H1 (cell line): ENCODE data around the gene IL36B. TPM values are rescaled to one million over a fixed set of nuclear protein-coding genes. Genes with fewer than 3 reads are reported as not detected.

Experiments used
- polyA plus RNA-seq, 7 experiments: library from polyadenylated mRNA; depleted of rRNA in 3 of 7; stranded (reverse) in 5 of 7; unstranded in 2 of 7; fragments of >200 nt in 5 of 7; fragments of 200-250 nt in 2 of 7; gene quantifications; 1 replicate in 5 of 7; 2 replicates in 1 of 7; 4 replicates in 1 of 7; pipeline versions ENCODE4 v1.2.1 to v1.2.3, GENCODE V29; 2011 to 2013; ENCODE audit warnings: missing spikeins in 2 of 7, mixed read lengths in 2 of 7
- total RNA-seq: library from RNA; stranded (reverse); fragmentation: NEBNext Ultra II Directional; extraction: Animal tissue kit (Norgen Biotek cat#: 25700); gene quantifications from 2 replicates; pipeline ENCODE4 v1.2.1, GENCODE V29; 2021
- TF ChIP-seq, protein P1 (sequence below): fragments of 300-600 bp; sonication (generic); IDR thresholded peaks from 2 replicates; pipeline ENCODE4 v1.7.1; 2012; ENCODE audit warnings: low read length, moderate library complexity, mild to moderate bottlenecking, inconsistent platforms; ENCODE audit not compliant: insufficient replicate concordance

Gene IL36B
- total and polyA plus RNA-seq, 2 of the 8 experiments (the other 6 are each of a cell fraction or from before 2014, with no cell fraction given): not detected

GRCh38 chr2:113038291-113038690, 14.4 kb downstream of the IL36B start (continued):
- TF ChIP-seq, protein P1, sequence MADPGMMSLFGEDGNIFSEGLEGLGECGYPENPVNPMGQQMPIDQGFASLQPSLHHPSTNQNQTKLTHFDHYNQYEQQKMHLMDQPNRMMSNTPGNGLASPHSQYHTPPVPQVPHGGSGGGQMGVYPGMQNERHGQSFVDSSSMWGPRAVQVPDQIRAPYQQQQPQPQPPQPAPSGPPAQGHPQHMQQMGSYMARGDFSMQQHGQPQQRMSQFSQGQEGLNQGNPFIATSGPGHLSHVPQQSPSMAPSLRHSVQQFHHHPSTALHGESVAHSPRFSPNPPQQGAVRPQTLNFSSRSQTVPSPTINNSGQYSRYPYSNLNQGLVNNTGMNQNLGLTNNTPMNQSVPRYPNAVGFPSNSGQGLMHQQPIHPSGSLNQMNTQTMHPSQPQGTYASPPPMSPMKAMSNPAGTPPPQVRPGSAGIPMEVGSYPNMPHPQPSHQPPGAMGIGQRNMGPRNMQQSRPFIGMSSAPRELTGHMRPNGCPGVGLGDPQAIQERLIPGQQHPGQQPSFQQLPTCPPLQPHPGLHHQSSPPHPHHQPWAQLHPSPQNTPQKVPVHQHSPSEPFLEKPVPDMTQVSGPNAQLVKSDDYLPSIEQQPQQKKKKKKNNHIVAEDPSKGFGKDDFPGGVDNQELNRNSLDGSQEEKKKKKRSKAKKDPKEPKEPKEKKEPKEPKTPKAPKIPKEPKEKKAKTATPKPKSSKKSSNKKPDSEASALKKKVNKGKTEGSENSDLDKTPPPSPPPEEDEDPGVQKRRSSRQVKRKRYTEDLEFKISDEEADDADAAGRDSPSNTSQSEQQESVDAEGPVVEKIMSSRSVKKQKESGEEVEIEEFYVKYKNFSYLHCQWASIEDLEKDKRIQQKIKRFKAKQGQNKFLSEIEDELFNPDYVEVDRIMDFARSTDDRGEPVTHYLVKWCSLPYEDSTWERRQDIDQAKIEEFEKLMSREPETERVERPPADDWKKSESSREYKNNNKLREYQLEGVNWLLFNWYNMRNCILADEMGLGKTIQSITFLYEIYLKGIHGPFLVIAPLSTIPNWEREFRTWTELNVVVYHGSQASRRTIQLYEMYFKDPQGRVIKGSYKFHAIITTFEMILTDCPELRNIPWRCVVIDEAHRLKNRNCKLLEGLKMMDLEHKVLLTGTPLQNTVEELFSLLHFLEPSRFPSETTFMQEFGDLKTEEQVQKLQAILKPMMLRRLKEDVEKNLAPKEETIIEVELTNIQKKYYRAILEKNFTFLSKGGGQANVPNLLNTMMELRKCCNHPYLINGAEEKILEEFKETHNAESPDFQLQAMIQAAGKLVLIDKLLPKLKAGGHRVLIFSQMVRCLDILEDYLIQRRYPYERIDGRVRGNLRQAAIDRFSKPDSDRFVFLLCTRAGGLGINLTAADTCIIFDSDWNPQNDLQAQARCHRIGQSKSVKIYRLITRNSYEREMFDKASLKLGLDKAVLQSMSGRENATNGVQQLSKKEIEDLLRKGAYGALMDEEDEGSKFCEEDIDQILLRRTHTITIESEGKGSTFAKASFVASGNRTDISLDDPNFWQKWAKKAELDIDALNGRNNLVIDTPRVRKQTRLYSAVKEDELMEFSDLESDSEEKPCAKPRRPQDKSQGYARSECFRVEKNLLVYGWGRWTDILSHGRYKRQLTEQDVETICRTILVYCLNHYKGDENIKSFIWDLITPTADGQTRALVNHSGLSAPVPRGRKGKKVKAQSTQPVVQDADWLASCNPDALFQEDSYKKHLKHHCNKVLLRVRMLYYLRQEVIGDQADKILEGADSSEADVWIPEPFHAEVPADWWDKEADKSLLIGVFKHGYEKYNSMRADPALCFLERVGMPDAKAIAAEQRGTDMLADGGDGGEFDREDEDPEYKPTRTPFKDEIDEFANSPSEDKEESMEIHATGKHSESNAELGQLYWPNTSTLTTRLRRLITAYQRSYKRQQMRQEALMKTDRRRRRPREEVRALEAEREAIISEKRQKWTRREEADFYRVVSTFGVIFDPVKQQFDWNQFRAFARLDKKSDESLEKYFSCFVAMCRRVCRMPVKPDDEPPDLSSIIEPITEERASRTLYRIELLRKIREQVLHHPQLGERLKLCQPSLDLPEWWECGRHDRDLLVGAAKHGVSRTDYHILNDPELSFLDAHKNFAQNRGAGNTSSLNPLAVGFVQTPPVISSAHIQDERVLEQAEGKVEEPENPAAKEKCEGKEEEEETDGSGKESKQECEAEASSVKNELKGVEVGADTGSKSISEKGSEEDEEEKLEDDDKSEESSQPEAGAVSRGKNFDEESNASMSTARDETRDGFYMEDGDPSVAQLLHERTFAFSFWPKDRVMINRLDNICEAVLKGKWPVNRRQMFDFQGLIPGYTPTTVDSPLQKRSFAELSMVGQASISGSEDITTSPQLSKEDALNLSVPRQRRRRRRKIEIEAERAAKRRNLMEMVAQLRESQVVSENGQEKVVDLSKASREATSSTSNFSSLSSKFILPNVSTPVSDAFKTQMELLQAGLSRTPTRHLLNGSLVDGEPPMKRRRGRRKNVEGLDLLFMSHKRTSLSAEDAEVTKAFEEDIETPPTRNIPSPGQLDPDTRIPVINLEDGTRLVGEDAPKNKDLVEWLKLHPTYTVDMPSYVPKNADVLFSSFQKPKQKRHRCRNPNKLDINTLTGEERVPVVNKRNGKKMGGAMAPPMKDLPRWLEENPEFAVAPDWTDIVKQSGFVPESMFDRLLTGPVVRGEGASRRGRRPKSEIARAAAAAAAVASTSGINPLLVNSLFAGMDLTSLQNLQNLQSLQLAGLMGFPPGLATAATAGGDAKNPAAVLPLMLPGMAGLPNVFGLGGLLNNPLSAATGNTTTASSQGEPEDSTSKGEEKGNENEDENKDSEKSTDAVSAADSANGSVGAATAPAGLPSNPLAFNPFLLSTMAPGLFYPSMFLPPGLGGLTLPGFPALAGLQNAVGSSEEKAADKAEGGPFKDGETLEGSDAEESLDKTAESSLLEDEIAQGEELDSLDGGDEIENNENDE: no peak
